Natural killer cell (primary cell): ENCODE data around the gene FAM53B. TPM values are rescaled to one million over a fixed set of nuclear protein-coding genes. Genes with fewer than 3 reads are reported as not detected.

ENCODE experiments used
- ATAC-seq, 3 donors: fragments of 150-1000 bp in 2 of 3; fragments of 200-7000 bp in 1 of 3; cut with Tn5 transposase; 1 replicate in 1 of 3; 2 replicates in 2 of 3; pipeline ENCODE4 v1.10.0; 2021; ENCODE audit warnings: mild to moderate bottlenecking in 2 of 3, moderate library complexity in 2 of 3
- DNase-seq, 2 donors: peaks; one replicate each; pipeline versions ENCODE4 v3.0.0 to v3.0.0-alpha.2; 2013 to 2021; ENCODE audit warnings: mixed read lengths in 1 of 2
- H3K27ac ChIP-seq: one replicate; pipeline ENCODE4 v1.5.1; 2013; ENCODE audit warnings: mild to moderate bottlenecking, low read length
- H3K27me3 ChIP-seq: one replicate; pipeline ENCODE4 v1.6.1; 2013; ENCODE audit warnings: low read length; ENCODE audit not compliant: control insufficient read depth, insufficient read depth
- H3K36me3 ChIP-seq: one replicate; pipeline ENCODE4 v1.6.1; 2013; ENCODE audit warnings: low read length; ENCODE audit not compliant: control insufficient read depth, insufficient read depth
- H3K4me1 ChIP-seq: one replicate; pipeline ENCODE4 v1.6.1; 2013; ENCODE audit warnings: low read length; ENCODE audit not compliant: control insufficient read depth, insufficient read depth
- H3K4me3 ChIP-seq: one replicate; pipeline ENCODE4 v1.5.1; 2013; ENCODE audit warnings: low read length
- H3K9me3 ChIP-seq: one replicate; pipeline ENCODE4 v1.6.1; 2013; ENCODE audit warnings: low read length; ENCODE audit not compliant: control insufficient read depth, insufficient read depth
- H3K27ac Mint-ChIP-seq, 2 donors: one replicate each; pipeline ENCODE4 v1.8.0; 2022; ENCODE audit warnings: mild to moderate bottlenecking in 2 of 2, mixed read lengths in 2 of 2, moderate library complexity in 1 of 2
- H3K27me3 Mint-ChIP-seq, 2 donors: one replicate each; pipeline ENCODE4 v1.8.0; 2022; ENCODE audit warnings: low read depth in 2 of 2, mixed read lengths in 2 of 2
- H3K36me3 Mint-ChIP-seq: one replicate; pipeline ENCODE4 v1.8.0; 2022; ENCODE audit warnings: mixed read lengths
- H3K4me1 Mint-ChIP-seq, 2 donors: one replicate each; pipeline ENCODE4 v1.8.0; 2022; ENCODE audit warnings: mixed read lengths in 2 of 2
- H3K4me3 Mint-ChIP-seq: one replicate; pipeline ENCODE4 v1.8.0; 2022; ENCODE audit warnings: mild to moderate bottlenecking, moderate library complexity, mixed read lengths
- H3K9me3 Mint-ChIP-seq, 2 donors: one replicate each; pipeline ENCODE4 v1.8.0; 2022; ENCODE audit warnings: mixed read lengths in 2 of 2
- CTCF ChIP-seq: fragments of 200-600 bp; IDR thresholded peaks from one replicate; pipeline ENCODE4 v1.8.0; 2022; ENCODE audit warnings: antibody characterized with exemption
- WGBS: methylation state at CpG from one replicate; pipeline ENCODE4 v1.1.7; 2013; ENCODE audit warnings: missing lambda C conversion rate; ENCODE audit not compliant: insufficient coverage; 5-methylcytosine and 5-hydroxymethylcytosine counted together
- intact Hi-C: fragments of 100-400 bp; cut with micrococcal nuclease; formaldehyde crosslinking; loops from one replicate; pipeline ENCODE4 v1.14.2; 2022
- total RNA-seq, 4 donors: library from RNA; stranded (reverse); fragments of 120-200 nt in 1 of 4; gene quantifications; one replicate each; pipeline versions ENCODE4 v1.2.3 to v1.2.4, GENCODE V29; 2013 to 2022

The FAM53B gene
- total RNA-seq, 3 donors from 2014 or later (not counting 1 experiment from before 2014, with no cell fraction given), result 77.4 to 172 (median 121) TPM

DNA sequence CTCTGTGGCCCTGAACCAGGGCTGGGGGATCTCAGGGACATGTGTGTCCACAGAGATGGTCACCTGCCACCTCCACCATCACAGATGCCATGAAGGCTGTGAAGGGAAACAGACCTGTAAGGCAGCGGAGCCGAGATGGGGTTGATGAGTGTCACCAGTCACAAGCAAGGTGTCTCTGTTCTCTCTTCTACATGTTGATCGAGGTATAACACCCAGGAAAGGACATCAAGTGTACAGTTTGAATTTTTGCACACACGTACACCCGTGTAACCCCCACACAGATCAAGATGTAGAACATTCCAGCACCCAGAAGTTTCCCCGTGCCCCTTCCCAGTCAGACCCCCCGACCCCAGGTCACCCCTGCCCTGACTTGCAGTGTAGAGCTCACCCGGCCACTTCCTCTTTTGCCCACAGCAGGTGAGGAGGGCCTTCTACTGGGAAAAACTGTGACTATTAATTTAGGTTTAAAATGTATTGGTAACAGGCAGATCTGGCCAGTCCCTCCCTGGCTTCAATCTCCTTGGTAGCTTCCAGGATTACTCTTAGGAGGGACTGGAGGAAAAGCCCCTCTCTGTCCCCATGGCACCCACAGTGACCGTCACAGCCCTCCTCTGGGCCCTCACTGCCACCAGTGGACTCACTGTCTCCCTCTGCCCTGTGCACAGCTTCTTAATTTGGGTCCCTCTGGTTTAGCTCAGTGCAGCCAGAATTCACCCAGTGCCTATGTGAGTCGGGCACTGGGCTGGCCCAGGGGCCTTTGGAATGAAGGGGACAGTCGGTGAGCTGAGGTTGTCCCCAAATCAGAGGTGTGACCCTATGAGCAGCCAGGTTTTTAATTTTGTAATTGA lies 174.3 kb downstream of the FAM53B start:
- H3K4me3 Mint-ChIP-seq, result no peak overlapping the region

More for the DNA sequence above, 174.3 kb downstream of the FAM53B start:
- Mint-ChIP-seq H3K36me3 (no peaks in the 10 kb centered on the region), H3K4me1 (no peaks in the 10 kb centered on the region), H3K27ac (no peak overlapping the region), H3K27me3 (no peaks in the 10 kb centered on the region), H3K9me3 (no peaks in the 10 kb centered on the region)
- no peaks in the 10 kb centered on the region for H3K4me1 ChIP-seq
- intact Hi-C loops, result no loop called here
- no peak overlapping the region for H3K27ac ChIP-seq
- 63% methylated on average over 11 of the region's 11 CpGs for WGBS
- H3K36me3 ChIP-seq, result no peaks in the 10 kb centered on the region
- TF ChIP-seq CTCF, result no peak
- no peak for ATAC-seq
- H3K9me3 ChIP-seq, result no peaks in the 10 kb centered on the region
- no peak overlapping the region for H3K4me3 ChIP-seq
- no peaks in the 10 kb centered on the region for H3K27me3 ChIP-seq
- DNase-seq, result no peak

Other genes with a start within 250 kb of the FAM53B start
- 10 to 100 TPM; 12.5 to 20.6 (median 20.1) TPM for gene EEF1AKMT2, start 47.5 kb upstream of the FAM53B start, total RNA-seq
- 10 to 100 TPM in 2 of 3 donors, 1 to 10 TPM in 1; 7.5 to 10.9 (median 10.2) TPM for gene ABRAXAS2, start 57.4 kb upstream of the FAM53B start, total RNA-seq
- 10 to 100 TPM; 18.0 to 20.5 (median 18.8) TPM for gene ZRANB1, start 197.7 kb upstream of the FAM53B start, total RNA-seq